Measurements from ENCODE around the gene NREP. TPM values are rescaled to one million over a fixed set of nuclear protein-coding genes. Genes with fewer than 3 reads are reported as not detected.

Gene NREP
- polyA plus RNA-seq (2013) = 189 TPM

GRCh38 chr5:111756581-111757354 is at the start of gene NREP:
TSS of gene NREP (minus strand) at chr5:111757194. CDS start at chr5:111755772, 1,422 bp downstream.
- peaks cover 10 to 41% (median 31%) of the 10 kb centered on the region in 4 experiments for H3K4me1 ChIP-seq (ENCODE audit: control extremely low read depth in 1 of 4, control insufficient read depth in 4 of 4, insufficient read depth in 4 of 4, low read length in 3 of 4)
- H3K9me3 ChIP-seq (ENCODE audit: control extremely low read depth in 1 of 5, control insufficient read depth in 4 of 5, insufficient read depth in 2 of 5, low read depth in 1 of 5, low read length in 4 of 5) = no peaks in the 10 kb centered on the region
- H3K4me3 ChIP-seq (ENCODE audit: control insufficient read depth in 1 of 7, extremely low read depth in 1 of 7, insufficient read depth in 4 of 7, low read depth in 2 of 7, low read length in 6 of 7) = peak within 1 kb of the TSS; percentile 50 to 99 (median 92)
- peaks cover 0 to 13% (median 5%) of the 10 kb centered on the region in 4 experiments for H3K36me3 ChIP-seq (ENCODE audit: control insufficient read depth in 4 of 4, insufficient read depth in 4 of 4, low read length in 3 of 4)
- no peaks in the 10 kb centered on the region for H3K27me3 ChIP-seq (replicated peaks in 2 of 5; ENCODE audit: control insufficient read depth in 4 of 5, insufficient read depth in 5 of 5, low read length in 4 of 5)
- WGBS (ENCODE audit: insufficient coverage) = 0% methylated on average over 5 of the region's 12 CpGs
- DNase-seq = peak; percentile 44 to 57 (median 50)
- CTCF ChIA-PET = interaction anchor here (0.5 to 1.6 kb wide), 7 partner anchors 9 to 206 kb away, joined by 3 to 6 read pairs (median 4); no protein-coding TSS in a partner anchor
- POLR2A ChIA-PET = interaction anchor here (0.8 to 2.0 kb wide), 6 partner anchors 9 to 74 kb away, joined by 3 to 6 read pairs (median 4); no protein-coding TSS in a partner anchor
- peak within 1 kb of the TSS; percentile 67 to 86 for H3K27ac ChIP-seq (ENCODE audit: insufficient read depth in 1 of 2, low read depth in 1 of 2, low read length in 2 of 2, poor library complexity in 1 of 2, severe bottlenecking in 2 of 2)

- 100% methylated on average over 1 of the region's 2 CpGs for WGBS (ENCODE audit: insufficient coverage)
- Histone ChIP-seq H3K9me3 (ENCODE audit: control extremely low read depth in 1 of 5, control insufficient read depth in 4 of 5, insufficient read depth in 2 of 5, low read depth in 1 of 5, low read length in 4 of 5) (no peaks in the 10 kb centered on the region), H3K27me3 (replicated peaks in 2 of 5; ENCODE audit: control insufficient read depth in 4 of 5, insufficient read depth in 5 of 5, low read length in 4 of 5) (no peaks in the 10 kb centered on the region), H3K4me1 (ENCODE audit: control extremely low read depth in 1 of 4, control insufficient read depth in 4 of 4, insufficient read depth in 4 of 4, low read length in 3 of 4) (no peaks in the 10 kb centered on the region), H3K36me3 (ENCODE audit: control insufficient read depth in 4 of 4, insufficient read depth in 4 of 4, low read length in 3 of 4) (no peaks in the 10 kb centered on the region), H3K27ac (ENCODE audit: insufficient read depth in 1 of 2, low read depth in 1 of 2, low read length in 2 of 2, poor library complexity in 1 of 2, severe bottlenecking in 2 of 2) (no peak overlapping the region), H3K4me3 (ENCODE audit: control insufficient read depth in 1 of 7, extremely low read depth in 1 of 7, insufficient read depth in 4 of 7, low read depth in 2 of 7, low read length in 6 of 7) (no peak overlapping the region)
- ChIA-PET CTCF (no interaction called here), POLR2A (no interaction called here)
- DNase-seq = no peak
These were observed 49.8 kb upstream of the NREP start for GRCh38 chr5:111806753-111807152.

- no peak for DNase-seq
- Histone ChIP-seq H3K27me3 (replicated peaks in 2 of 5; ENCODE audit: control insufficient read depth in 4 of 5, insufficient read depth in 5 of 5, low read length in 4 of 5) (no peaks in the 10 kb centered on the region), H3K4me1 (ENCODE audit: control extremely low read depth in 1 of 4, control insufficient read depth in 4 of 4, insufficient read depth in 4 of 4, low read length in 3 of 4) (no peaks in the 10 kb centered on the region), H3K36me3 (ENCODE audit: control insufficient read depth in 4 of 4, insufficient read depth in 4 of 4, low read length in 3 of 4) (no peaks in the 10 kb centered on the region), H3K9me3 (ENCODE audit: control extremely low read depth in 1 of 5, control insufficient read depth in 4 of 5, insufficient read depth in 2 of 5, low read depth in 1 of 5, low read length in 4 of 5) (no peaks in the 10 kb centered on the region), H3K4me3 (ENCODE audit: control insufficient read depth in 1 of 7, extremely low read depth in 1 of 7, insufficient read depth in 4 of 7, low read depth in 2 of 7, low read length in 6 of 7) (no peak overlapping the region), H3K27ac (ENCODE audit: insufficient read depth in 1 of 2, low read depth in 1 of 2, low read length in 2 of 2, poor library complexity in 1 of 2, severe bottlenecking in 2 of 2) (no peak overlapping the region)
- 94% methylated on average over 2 of the region's 2 CpGs for WGBS (ENCODE audit: insufficient coverage)
- ChIA-PET CTCF (no interaction called here), POLR2A (no interaction called here)
These were observed 49.2 kb upstream of the NREP start for GRCh38 chr5:111806156-111806555.

GRCh38 chr5:111805071-111805470 is 48.1 kb upstream of the NREP start:
- no peaks in the 10 kb centered on the region for H3K36me3 ChIP-seq (ENCODE audit: control insufficient read depth in 4 of 4, insufficient read depth in 4 of 4, low read length in 3 of 4)
- no peaks in the 10 kb centered on the region for H3K4me1 ChIP-seq (ENCODE audit: control extremely low read depth in 1 of 4, control insufficient read depth in 4 of 4, insufficient read depth in 4 of 4, low read length in 3 of 4)
- H3K27me3 ChIP-seq (replicated peaks in 2 of 5; ENCODE audit: control insufficient read depth in 4 of 5, insufficient read depth in 5 of 5, low read length in 4 of 5) = no peaks in the 10 kb centered on the region
- no peak overlapping the region for H3K4me3 ChIP-seq (ENCODE audit: control insufficient read depth in 1 of 7, extremely low read depth in 1 of 7, insufficient read depth in 4 of 7, low read depth in 2 of 7, low read length in 6 of 7)
- ChIA-PET CTCF (interaction anchor here (0.7 to 1.4 kb wide), 2 partner anchors 28 to 154 kb away, joined by 3 read pairs; no protein-coding TSS in a partner anchor), POLR2A (no interaction called here)
- H3K27ac ChIP-seq (ENCODE audit: insufficient read depth in 1 of 2, low read depth in 1 of 2, low read length in 2 of 2, poor library complexity in 1 of 2, severe bottlenecking in 2 of 2) = no peak overlapping the region
- no peaks in the 10 kb centered on the region for H3K9me3 ChIP-seq (ENCODE audit: control extremely low read depth in 1 of 5, control insufficient read depth in 4 of 5, insufficient read depth in 2 of 5, low read depth in 1 of 5, low read length in 4 of 5)
- 100% methylated on average over 1 of the region's 2 CpGs for WGBS (ENCODE audit: insufficient coverage)
- no peak for DNase-seq

GRCh38 chr5:111800351-111800750 is 43.4 kb upstream of the NREP start:
- Histone ChIP-seq H3K27me3 (replicated peaks in 2 of 5; ENCODE audit: control insufficient read depth in 4 of 5, insufficient read depth in 5 of 5, low read length in 4 of 5) (no peaks in the 10 kb centered on the region), H3K27ac (ENCODE audit: insufficient read depth in 1 of 2, low read depth in 1 of 2, low read length in 2 of 2, poor library complexity in 1 of 2, severe bottlenecking in 2 of 2) (no peak overlapping the region), H3K4me3 (ENCODE audit: control insufficient read depth in 1 of 7, extremely low read depth in 1 of 7, insufficient read depth in 4 of 7, low read depth in 2 of 7, low read length in 6 of 7) (no peak overlapping the region), H3K9me3 (ENCODE audit: control extremely low read depth in 1 of 5, control insufficient read depth in 4 of 5, insufficient read depth in 2 of 5, low read depth in 1 of 5, low read length in 4 of 5) (peaks cover 0 to 1% (median 0%) of the 10 kb centered on the region in 5 experiments), H3K4me1 (ENCODE audit: control extremely low read depth in 1 of 4, control insufficient read depth in 4 of 4, insufficient read depth in 4 of 4, low read length in 3 of 4) (no peaks in the 10 kb centered on the region), H3K36me3 (ENCODE audit: control insufficient read depth in 4 of 4, insufficient read depth in 4 of 4, low read length in 3 of 4) (no peaks in the 10 kb centered on the region)
- ChIA-PET CTCF (no interaction called here), POLR2A (no interaction called here)
- 83% methylated on average over 3 of the region's 3 CpGs for WGBS (ENCODE audit: insufficient coverage)
- DNase-seq = no peak

GRCh38 chr5:111795142-111795541 is 38.1 kb upstream of the NREP start:
- no peak for DNase-seq
- H3K4me1 ChIP-seq (ENCODE audit: control extremely low read depth in 1 of 4, control insufficient read depth in 4 of 4, insufficient read depth in 4 of 4, low read length in 3 of 4) = no peaks in the 10 kb centered on the region
- ChIA-PET CTCF (no interaction called here), POLR2A (interaction anchor here (0.9 kb wide), 1 partner anchor 38 kb away, joined by 3 read pairs; no protein-coding TSS in a partner anchor)
- H3K9me3 ChIP-seq (ENCODE audit: control extremely low read depth in 1 of 5, control insufficient read depth in 4 of 5, insufficient read depth in 2 of 5, low read depth in 1 of 5, low read length in 4 of 5) = peaks cover 0 to 1% (median 0%) of the 10 kb centered on the region in 5 experiments
- H3K4me3 ChIP-seq (ENCODE audit: control insufficient read depth in 1 of 7, extremely low read depth in 1 of 7, insufficient read depth in 4 of 7, low read depth in 2 of 7, low read length in 6 of 7) = no peak overlapping the region
- no CpG with 5 or more reads among the region's 1 CpG for WGBS (ENCODE audit: insufficient coverage)
- no peaks in the 10 kb centered on the region for H3K27me3 ChIP-seq (replicated peaks in 2 of 5; ENCODE audit: control insufficient read depth in 4 of 5, insufficient read depth in 5 of 5, low read length in 4 of 5)
- H3K36me3 ChIP-seq (ENCODE audit: control insufficient read depth in 4 of 4, insufficient read depth in 4 of 4, low read length in 3 of 4) = no peaks in the 10 kb centered on the region
- H3K27ac ChIP-seq (ENCODE audit: insufficient read depth in 1 of 2, low read depth in 1 of 2, low read length in 2 of 2, poor library complexity in 1 of 2, severe bottlenecking in 2 of 2) = no peak overlapping the region

- Histone ChIP-seq H3K27ac (ENCODE audit: insufficient read depth in 1 of 2, low read depth in 1 of 2, low read length in 2 of 2, poor library complexity in 1 of 2, severe bottlenecking in 2 of 2) (no peak overlapping the region), H3K4me3 (ENCODE audit: control insufficient read depth in 1 of 7, extremely low read depth in 1 of 7, insufficient read depth in 4 of 7, low read depth in 2 of 7, low read length in 6 of 7) (no peak overlapping the region), H3K36me3 (ENCODE audit: control insufficient read depth in 4 of 4, insufficient read depth in 4 of 4, low read length in 3 of 4) (no peaks in the 10 kb centered on the region), H3K9me3 (ENCODE audit: control extremely low read depth in 1 of 5, control insufficient read depth in 4 of 5, insufficient read depth in 2 of 5, low read depth in 1 of 5, low read length in 4 of 5) (peaks cover 0 to 1% (median 0%) of the 10 kb centered on the region in 5 experiments), H3K27me3 (replicated peaks in 2 of 5; ENCODE audit: control insufficient read depth in 4 of 5, insufficient read depth in 5 of 5, low read length in 4 of 5) (no peaks in the 10 kb centered on the region), H3K4me1 (ENCODE audit: control extremely low read depth in 1 of 4, control insufficient read depth in 4 of 4, insufficient read depth in 4 of 4, low read length in 3 of 4) (no peaks in the 10 kb centered on the region)
- CTCF ChIA-PET = interaction anchor here (1.2 kb wide), 1 partner anchor 29 kb away, joined by 3 read pairs; no protein-coding TSS in a partner anchor
- DNase-seq = no peak
- 63% methylated on average over 1 of the region's 4 CpGs for WGBS (ENCODE audit: insufficient coverage)
- POLR2A ChIA-PET = no interaction called here
These were observed 35.6 kb upstream of the NREP start for GRCh38 chr5:111792471-111793058.

All from common myeloid progenitor, CD34-positive (primary cell).